Epithelial cell of esophagus (primary cell): ENCODE measurements around the gene TM7SF2.
"Not testable (repeated sequence)": the region's sequence is repeated elsewhere in the genome, so short reads cannot be mapped to it uniquely, and the experiment has no call there.

Experiments
- DNase-seq: peaks from one replicate; pipeline ENCODE4 v3.0.0; 2010; ENCODE audit warnings: low read depth
- H3K4me3 ChIP-seq: 2 replicates; pipeline ENCODE4 v1.5.1; 2011; ENCODE audit warnings: mild to moderate bottlenecking, low read length, control low read depth
- TF ChIP-seq, protein P1 (sequence below): IDR thresholded peaks from 2 replicates; pipeline ENCODE4 v1.5.1; 2011; ENCODE audit warnings: low read depth, mild to moderate bottlenecking, low read length, control low read depth, inconsistent platforms; ENCODE audit not compliant: insufficient read depth; ENCODE audit errors: missing control alignments

Gene TM7SF2

DNA sequence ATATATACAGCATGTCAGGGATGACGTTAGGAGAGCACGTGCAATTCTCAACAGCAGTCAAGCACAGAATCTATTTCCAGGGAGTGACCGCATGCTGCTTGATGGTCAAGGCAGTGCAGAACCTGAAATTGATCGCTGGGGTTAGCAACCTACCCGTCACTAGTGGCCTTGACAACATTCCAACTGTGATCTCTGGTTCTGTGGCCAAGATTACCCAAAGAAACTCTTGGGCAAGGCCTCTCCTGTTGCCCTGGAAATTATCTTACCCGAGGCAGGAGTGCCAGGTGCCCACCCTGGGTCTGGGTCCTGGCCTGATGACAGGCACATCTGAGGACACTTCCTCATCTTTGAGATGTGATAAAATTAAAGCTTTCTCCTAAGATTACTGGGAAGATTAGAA is 2.2 kb downstream of the TM7SF2 start:
- H3K4me3 ChIP-seq = no peak overlapping the region
- TF ChIP-seq, protein P1, sequence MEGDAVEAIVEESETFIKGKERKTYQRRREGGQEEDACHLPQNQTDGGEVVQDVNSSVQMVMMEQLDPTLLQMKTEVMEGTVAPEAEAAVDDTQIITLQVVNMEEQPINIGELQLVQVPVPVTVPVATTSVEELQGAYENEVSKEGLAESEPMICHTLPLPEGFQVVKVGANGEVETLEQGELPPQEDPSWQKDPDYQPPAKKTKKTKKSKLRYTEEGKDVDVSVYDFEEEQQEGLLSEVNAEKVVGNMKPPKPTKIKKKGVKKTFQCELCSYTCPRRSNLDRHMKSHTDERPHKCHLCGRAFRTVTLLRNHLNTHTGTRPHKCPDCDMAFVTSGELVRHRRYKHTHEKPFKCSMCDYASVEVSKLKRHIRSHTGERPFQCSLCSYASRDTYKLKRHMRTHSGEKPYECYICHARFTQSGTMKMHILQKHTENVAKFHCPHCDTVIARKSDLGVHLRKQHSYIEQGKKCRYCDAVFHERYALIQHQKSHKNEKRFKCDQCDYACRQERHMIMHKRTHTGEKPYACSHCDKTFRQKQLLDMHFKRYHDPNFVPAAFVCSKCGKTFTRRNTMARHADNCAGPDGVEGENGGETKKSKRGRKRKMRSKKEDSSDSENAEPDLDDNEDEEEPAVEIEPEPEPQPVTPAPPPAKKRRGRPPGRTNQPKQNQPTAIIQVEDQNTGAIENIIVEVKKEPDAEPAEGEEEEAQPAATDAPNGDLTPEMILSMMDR = no peak
- no peak for DNase-seq

DNA sequence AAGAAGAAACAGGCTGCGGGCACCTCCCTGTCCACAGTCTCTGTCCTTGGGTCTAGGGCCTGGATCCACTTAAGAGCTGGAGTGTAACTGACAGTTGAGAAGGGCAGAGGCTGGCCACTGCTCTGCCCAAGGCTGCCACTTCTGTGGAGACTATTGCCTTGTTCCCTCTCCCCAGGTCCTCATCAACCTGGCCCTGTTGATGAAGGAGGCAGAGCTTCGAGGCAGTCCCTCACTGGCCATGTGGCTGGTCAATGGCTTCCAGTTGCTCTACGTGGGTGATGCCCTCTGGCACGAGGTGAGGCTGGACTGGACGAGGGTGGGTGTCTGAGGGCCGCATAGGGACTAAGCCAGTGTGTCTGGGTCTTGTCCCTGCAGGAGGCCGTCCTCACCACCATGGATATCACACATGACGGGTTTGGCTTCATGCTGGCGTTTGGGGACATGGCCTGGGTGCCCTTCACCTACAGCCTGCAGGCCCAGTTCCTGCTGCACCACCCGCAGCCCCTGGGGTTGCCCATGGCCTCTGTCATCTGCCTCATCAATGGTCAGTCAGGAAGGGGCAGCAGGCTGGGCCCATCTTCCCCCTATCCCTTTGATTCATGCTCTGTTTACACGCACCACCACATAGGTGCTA is 3.0 kb downstream of the TM7SF2 start:
- H3K4me3 ChIP-seq = no peak overlapping the region
- TF ChIP-seq, protein P1 = no peak
- DNase-seq = no peak

DNA sequence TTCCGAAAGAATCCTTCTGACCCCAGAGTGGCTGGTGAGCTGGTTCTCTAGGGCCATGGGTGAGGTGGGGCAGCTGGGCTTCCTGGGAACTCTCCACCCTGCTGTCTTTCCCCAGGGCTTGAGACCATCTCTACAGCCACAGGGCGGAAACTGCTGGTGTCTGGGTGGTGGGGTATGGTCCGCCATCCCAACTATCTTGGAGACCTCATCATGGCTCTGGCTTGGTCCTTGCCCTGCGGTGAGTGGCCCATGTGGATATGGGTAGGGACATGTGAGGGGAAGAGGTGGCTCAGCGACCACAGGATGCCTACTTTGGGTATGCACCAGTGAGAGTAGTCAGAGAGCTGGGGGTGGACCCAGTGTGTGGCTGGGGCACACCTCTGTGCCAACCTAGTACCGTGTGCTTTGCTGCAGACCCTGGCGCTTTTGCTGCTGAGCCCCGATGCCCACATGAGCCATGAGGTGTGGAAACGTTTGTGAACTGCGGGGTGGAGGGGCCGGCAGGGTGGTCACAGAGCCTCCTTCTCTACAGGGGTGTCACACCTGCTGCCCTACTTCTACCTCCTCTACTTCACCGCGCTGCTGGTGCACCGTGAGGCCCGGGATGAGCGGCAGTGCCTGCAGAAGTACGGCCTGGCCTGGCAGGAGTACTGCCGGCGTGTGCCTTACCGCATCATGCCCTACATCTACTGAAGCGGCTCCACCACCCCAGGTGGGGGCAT is 3.9 kb downstream of the TM7SF2 start:
- peak overlapping the region; percentile 69 for H3K4me3 ChIP-seq
- TF ChIP-seq, protein P1 = no peak
- no peak for DNase-seq

DNA sequence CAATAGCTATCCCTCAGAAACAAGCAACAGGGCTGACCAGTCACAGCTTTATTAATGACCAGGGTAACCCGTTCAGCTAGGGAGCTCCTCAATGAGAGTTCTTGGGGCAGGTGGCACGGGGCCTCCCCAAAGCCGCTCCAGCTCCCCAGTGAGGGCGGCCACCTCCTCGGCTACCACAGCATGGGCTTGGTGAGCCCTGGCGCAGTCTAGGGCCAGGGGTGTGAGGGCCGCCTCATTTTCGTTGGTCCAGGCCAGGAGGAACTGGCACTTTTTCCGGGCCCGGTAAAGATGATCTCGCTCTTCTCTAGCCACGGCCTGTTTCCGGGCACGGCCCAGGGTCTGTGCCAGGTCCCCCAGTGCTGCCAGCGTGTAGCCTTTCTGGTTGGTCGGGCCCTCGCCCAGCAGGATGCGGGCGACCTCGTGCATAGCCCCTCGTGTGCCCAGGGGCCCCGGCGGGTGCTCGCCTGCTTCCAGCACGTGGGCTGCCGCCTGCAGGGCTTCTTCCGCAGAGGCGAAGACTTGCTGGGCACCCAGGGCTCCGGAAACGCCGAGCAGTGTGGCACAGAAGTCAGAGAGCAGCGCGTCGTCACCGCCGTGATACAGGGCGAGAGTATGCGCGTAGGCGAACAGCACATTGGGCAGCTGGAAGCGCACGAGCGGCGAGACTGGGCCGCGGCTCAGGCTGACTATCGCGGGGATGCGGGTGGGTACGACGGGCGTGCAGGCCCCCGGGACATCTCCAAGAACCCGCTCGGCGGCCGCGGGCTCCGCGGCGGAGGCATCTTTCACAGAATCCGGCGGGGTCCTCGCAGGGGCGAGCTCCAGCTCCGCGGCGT is 4.9 kb downstream of the TM7SF2 start:
- peak overlapping the region; percentile 69 for H3K4me3 ChIP-seq
- TF ChIP-seq, protein P1 = no peak
- DNase-seq = peak; percentile 85

DNA sequence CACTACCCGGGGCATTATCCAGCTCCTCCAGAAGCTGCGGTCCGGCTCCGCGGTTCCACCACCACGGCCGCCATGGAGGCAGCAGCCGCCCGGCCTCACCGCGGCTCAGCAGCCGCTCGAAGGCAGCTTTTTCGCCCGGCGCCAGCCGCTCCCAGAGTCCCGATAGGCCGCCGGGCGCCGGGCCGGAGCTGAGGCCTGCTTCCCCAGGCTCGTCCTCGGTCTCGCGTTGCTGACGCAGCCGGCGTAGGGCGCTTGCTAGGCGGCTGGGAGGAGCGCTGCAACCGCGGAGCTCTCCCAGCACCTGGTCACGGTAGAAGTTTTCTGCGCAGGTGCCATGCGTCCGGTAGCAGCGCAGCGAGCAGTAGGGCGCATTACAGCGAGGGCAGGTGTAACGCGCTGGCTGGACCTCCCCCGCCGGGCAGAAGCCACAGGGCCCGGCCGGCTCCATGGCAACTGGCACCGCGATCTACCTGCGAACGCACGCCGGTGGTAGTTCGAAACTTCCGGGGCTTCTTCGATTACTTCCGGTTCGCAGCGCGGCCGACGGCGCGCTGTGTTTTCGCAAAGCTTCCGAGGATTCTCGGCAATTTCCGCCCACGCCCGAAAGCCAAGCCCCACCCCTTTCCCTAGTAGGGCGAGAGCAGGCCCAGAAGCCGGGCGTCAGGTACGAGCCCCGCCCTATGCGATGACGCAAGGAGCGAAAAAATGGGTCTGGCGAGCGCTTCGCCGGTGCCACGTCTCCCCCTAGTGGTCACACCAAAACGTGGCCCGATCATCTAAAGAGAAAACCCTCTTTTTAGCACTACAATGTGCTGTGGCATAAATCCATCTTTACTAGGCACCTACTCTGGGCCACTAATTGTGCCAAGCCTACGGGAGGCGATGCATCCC is 5.8 kb downstream of the TM7SF2 start, which contains the start of gene ZNHIT2:
TSS of gene ZNHIT2 (minus strand) at position 496 of the 891 bp plus-strand sequence. CDS start at position 448, 48 bp downstream.
- peak within 1 kb of the TSS; percentile 69 for H3K4me3 ChIP-seq
- TF ChIP-seq, protein P1 = peak; percentile 88
- DNase-seq = peak; percentile 99

DNA sequence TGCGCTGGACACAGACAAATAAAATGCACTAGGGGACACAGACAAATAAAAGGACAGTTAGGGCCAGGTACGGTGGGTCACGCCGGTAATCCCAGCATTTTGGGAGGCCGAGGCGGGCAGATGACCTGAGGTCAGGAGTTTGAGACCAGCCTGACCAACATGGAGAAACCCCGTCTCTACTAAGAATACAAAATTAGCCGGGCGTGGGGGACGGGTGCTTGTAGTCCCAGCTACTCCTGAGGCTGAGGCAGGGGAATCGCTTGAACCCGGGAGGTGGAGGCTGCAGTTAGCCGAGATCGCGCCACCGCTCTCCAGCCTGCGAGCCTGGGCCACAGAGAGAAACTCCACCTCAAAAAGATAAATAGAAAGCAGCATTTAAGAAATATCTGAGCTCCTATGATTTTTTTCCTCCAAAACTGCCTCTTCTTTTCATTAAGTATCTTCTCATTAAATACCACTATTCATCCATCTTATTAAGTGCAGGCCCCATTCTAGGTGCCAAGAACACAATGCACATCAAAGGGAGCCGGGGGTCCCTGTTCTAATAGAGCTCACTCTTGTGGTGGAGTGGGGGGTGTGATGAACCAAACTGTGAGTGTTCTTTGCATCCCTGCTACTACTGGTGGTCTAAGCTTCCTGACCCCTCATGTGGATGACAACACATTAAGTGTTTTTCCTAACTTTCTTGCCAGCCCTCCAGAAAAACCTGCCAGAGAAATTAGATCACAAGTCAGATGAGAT is 6.6 kb downstream of the TM7SF2 start:
- no peak overlapping the region for H3K4me3 ChIP-seq
- TF ChIP-seq, protein P1 = no peak
- DNase-seq = no peak

DNA sequence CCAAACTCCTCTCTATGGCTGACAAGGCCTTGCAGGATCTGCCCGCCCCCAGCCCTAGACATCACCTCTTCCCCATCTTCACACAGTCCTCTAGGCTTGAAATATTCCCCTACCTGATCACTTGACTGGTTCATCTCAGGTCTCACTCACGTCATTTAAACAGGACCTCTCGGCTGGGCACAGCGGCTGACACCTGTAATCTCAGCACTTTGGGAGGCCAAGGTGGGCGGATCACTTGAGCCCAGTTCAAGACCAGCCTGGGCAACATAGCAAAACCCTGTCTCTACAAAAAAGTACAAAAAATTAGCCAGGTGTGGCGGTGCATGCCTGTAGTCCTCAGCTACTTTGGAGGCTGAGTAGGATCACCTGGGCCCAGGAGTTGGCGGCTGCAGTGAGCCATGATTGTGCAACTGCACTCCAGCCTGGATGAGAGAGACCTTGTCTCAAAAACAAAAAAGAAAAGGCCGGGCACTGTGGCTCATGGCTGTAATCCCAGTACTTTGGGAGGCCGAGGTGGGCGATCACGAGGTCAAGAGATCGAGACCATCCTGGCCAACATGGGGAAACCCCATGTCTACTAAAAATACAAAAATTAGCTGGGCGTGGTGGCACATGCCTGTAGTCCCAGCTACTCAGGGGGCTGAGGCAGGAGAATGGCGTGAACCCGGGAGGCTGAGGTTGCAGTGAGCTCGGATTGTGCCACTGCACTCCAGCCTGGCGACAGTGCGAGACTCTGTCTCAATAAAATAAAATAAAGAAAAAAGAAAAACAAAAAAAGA is 7.4 kb downstream of the TM7SF2 start:
- peak; percentile 20 for DNase-seq
- H3K4me3 ChIP-seq = not testable (repeated sequence)
